ENCODE results near the gene ADAM22.
A peak's percentile ranks its signal among the peaks of the same experiment; 100 is the strongest.

ADAM22 gene

DNA sequence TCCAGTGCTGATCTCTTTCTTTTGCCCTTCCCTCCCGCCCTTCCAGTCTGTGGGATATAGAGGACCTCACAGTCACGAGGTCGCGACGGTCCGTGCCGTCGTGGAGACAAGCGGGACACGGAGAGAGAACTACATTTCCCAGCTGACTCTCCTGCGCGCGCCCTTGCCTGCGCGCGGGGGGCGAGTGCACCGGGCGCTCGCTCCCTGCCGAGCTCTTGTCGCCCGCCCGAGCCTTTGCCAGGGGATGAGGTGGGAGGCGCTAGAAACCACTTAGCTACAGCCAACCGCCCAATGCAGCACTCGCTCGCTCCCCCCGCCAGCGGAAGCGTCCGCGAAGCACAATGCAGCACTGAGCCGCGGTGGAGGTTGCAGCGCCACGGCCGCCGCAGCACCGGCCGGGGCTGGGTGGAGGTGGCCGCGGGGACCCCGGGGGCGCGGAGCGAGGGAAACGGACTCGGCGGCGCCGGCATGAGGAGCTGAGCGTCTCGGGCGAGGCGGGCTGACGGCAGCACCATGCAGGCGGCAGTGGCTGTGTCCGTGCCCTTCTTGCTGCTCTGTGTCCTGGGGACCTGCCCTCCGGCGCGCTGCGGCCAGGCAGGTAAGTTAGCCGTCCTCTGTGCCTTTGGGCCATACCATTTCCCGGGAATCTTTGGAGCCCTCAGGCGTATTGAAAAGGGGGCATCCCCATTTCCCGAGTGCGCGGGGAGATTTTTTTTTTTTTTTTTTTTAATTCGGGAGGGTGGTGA is at the start of gene ADAM22:
ADAM22 (plus strand) TSS at position 299 of the 746 bp plus-strand sequence; CDS start at position 514, 215 bp downstream.
- peak within 1 kb of the TSS; percentile 13; the same call in 1 of the 2 replicates for H3K27ac ChIP-seq (ENCODE audit: low read depth, low read length)
- no peaks in the 10 kb centered on the region for H3K36me3 ChIP-seq (ENCODE audit: control insufficient read depth, low read length)
- 0 out of 2 replicates have a peak, but pooled peaks cover 2% of the 10 kb centered on the region for H3F3A ChIP-seq (ENCODE audit: control insufficient read depth, insufficient read depth)
- H3K9me3 ChIP-seq (ENCODE audit: control insufficient read depth, insufficient read depth, low read length) = no peaks in the 10 kb centered on the region
- H3K4me2 ChIP-seq (ENCODE audit: low read length) = peak within 1 kb of the TSS; percentile 84
- TF ChIP-seq EZH2phosphoT487 (IDR thresholded peaks at IDR 0.05; ENCODE audit: borderline replicate concordance, low read length) = no peak
- TF ChIP-seq CTCF (IDR thresholded peaks at IDR 0.05; ENCODE audit: low read depth, low read length, poor library complexity, severe bottlenecking) = peak; percentile 46
- no peaks in the 10 kb centered on the region for H3K9me2 ChIP-seq (replicated peaks; ENCODE audit: control insufficient read depth, low read length)
- peaks cover 14% of the 10 kb centered on the region for H3K4me1 ChIP-seq (ENCODE audit: control insufficient read depth, low read length)
- H3K27me3 ChIP-seq (ENCODE audit: control insufficient read depth, low read length) = peaks cover 9% of the 10 kb centered on the region
- no peaks in the 10 kb centered on the region for H3K79me2 ChIP-seq (ENCODE audit: control insufficient read depth, low read length)
- no peaks in the 10 kb centered on the region for H4K20me1 ChIP-seq (ENCODE audit: control insufficient read depth, insufficient read depth, low read depth, low read length)
- H3K4me3 ChIP-seq (ENCODE audit: low read length) = peak within 1 kb of the TSS; percentile 82

GRCh38 chr7:87885018-87885417 is 49.0 kb upstream of the ADAM22 start:
- Histone ChIP-seq H4K20me1 (ENCODE audit: control insufficient read depth, insufficient read depth, low read depth, low read length) (peaks cover 28% of the 10 kb centered on the region), H3K9me3 (ENCODE audit: control insufficient read depth, insufficient read depth, low read length) (no peaks in the 10 kb centered on the region), H3K4me1 (ENCODE audit: control insufficient read depth, low read length) (peaks cover 25% of the 10 kb centered on the region), H3F3A (ENCODE audit: control insufficient read depth, insufficient read depth) (peaks cover 29% of the 10 kb centered on the region), H3K4me3 (ENCODE audit: low read length) (no peak overlapping the region), H3K36me3 (ENCODE audit: control insufficient read depth, low read length) (peaks cover 99% of the 10 kb centered on the region), H3K9me2 (replicated peaks; ENCODE audit: control insufficient read depth, low read length) (no peaks in the 10 kb centered on the region), H3K79me2 (ENCODE audit: control insufficient read depth, low read length) (peaks cover 95% of the 10 kb centered on the region), H3K27ac (ENCODE audit: low read depth, low read length) (no peak overlapping the region), H3K4me2 (ENCODE audit: low read length) (no peak overlapping the region), H3K27me3 (ENCODE audit: control insufficient read depth, low read length) (no peaks in the 10 kb centered on the region)
- TF ChIP-seq EZH2phosphoT487 (IDR thresholded peaks at IDR 0.05; ENCODE audit: borderline replicate concordance, low read length) (no peak), CTCF (IDR thresholded peaks at IDR 0.05; ENCODE audit: low read depth, low read length, poor library complexity, severe bottlenecking) (no peak)

DNA sequence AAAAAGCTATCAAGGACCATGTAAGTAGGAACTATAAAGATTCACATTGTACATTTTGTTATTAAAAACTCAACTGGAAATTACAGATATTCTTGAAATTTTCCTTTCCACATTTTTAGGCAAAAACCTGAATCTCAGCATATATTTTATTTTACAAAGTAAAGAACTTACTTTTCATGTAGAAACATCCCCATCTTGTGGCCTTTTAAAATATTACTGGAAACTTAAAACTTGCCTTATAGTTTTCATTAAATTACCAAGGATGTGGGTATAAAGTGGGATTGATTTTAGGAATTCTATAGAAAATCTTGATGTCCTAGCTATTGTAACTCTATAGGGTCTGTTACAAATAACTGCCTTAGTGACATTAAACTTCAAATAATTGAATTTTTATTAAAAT is 47.2 kb upstream of the ADAM22 start:
- Histone ChIP-seq H4K20me1 (ENCODE audit: control insufficient read depth, insufficient read depth, low read depth, low read length) (peaks cover 22% of the 10 kb centered on the region), H3K4me1 (ENCODE audit: control insufficient read depth, low read length) (peaks cover 13% of the 10 kb centered on the region), H3K27me3 (ENCODE audit: control insufficient read depth, low read length) (no peaks in the 10 kb centered on the region), H3K9me2 (replicated peaks; ENCODE audit: control insufficient read depth, low read length) (no peaks in the 10 kb centered on the region), H3K9me3 (ENCODE audit: control insufficient read depth, insufficient read depth, low read length) (no peaks in the 10 kb centered on the region), H3K27ac (ENCODE audit: low read depth, low read length) (no peak overlapping the region), H3K4me3 (ENCODE audit: low read length) (no peak overlapping the region), H3F3A (ENCODE audit: control insufficient read depth, insufficient read depth) (peaks cover 34% of the 10 kb centered on the region), H3K4me2 (ENCODE audit: low read length) (no peak overlapping the region), H3K79me2 (ENCODE audit: control insufficient read depth, low read length) (peaks cover 95% of the 10 kb centered on the region), H3K36me3 (ENCODE audit: control insufficient read depth, low read length) (peaks cover 99% of the 10 kb centered on the region)
- TF ChIP-seq CTCF (IDR thresholded peaks at IDR 0.05; ENCODE audit: low read depth, low read length, poor library complexity, severe bottlenecking) = peak; percentile 56
- no peak for TF ChIP-seq EZH2phosphoT487 (IDR thresholded peaks at IDR 0.05; ENCODE audit: borderline replicate concordance, low read length)

Data from DOHH2 (cell line).